Progenitor cell of endocrine pancreas (in vitro differentiated cells): ENCODE data around the gene TCERG1L. TPM values are rescaled to one million over a fixed set of nuclear protein-coding genes. Genes with fewer than 3 reads are reported as not detected.

ENCODE experiments used
- DNase-seq: peaks from one replicate; pipeline ENCODE4 v3.0.0; 2021; ENCODE audit warnings: low spot score; ENCODE audit not compliant: unreplicated experiment
- H3K27ac Mint-ChIP-seq: 2 replicates; pipeline ENCODE4 v1.8.0; 2021; ENCODE audit warnings: mild to moderate bottlenecking, moderate library complexity, mixed read lengths
- H3K27me3 Mint-ChIP-seq: 2 replicates; pipeline ENCODE4 v1.8.0; 2021; ENCODE audit warnings: mixed read lengths
- H3K36me3 Mint-ChIP-seq: 2 replicates; pipeline ENCODE4 v1.8.0; 2022; ENCODE audit warnings: mixed read lengths; ENCODE audit not compliant: insufficient read depth
- H3K4me1 Mint-ChIP-seq: 2 replicates; pipeline ENCODE4 v1.8.0; 2021; ENCODE audit warnings: low read depth, mixed read lengths
- H3K4me3 Mint-ChIP-seq: 2 replicates; pipeline ENCODE4 v1.8.0; 2021; ENCODE audit warnings: low read depth, mild to moderate bottlenecking, moderate library complexity, mixed read lengths
- H3K9me3 Mint-ChIP-seq: 2 replicates; pipeline ENCODE4 v1.8.0; 2021; ENCODE audit warnings: low read depth, mixed read lengths
- CTCF ChIP-seq: fragments of 200-600 bp; sonication (generic); IDR thresholded peaks from one replicate; pipeline ENCODE4 v1.5.0; 2021; ENCODE audit warnings: antibody characterized with exemption, mild to moderate bottlenecking; ENCODE audit not compliant: unreplicated experiment
- total RNA-seq: library from RNA; stranded (reverse); gene quantifications from 2 replicates; pipeline ENCODE4 v1.2.1, GENCODE V29; 2021

Gene TCERG1L
- total RNA-seq, 1 donor from 2014 or later = 0.53 TPM

GRCh38 chr10:131193923-131194322 lies 117.6 kb downstream of the TCERG1L start:
- Mint-ChIP-seq H3K9me3 (no peaks in the 10 kb centered on the region), H3K4me3 (no peak overlapping the region), H3K4me1 (no peaks in the 10 kb centered on the region), H3K27ac (no peak overlapping the region), H3K36me3 (no peaks in the 10 kb centered on the region), H3K27me3 (peaks cover 5% of the 10 kb centered on the region)
- TF ChIP-seq CTCF = no peak
- no peak for DNase-seq

- no peak for TF ChIP-seq CTCF
- Mint-ChIP-seq H3K9me3 (no peaks in the 10 kb centered on the region), H3K36me3 (no peaks in the 10 kb centered on the region), H3K4me1 (no peaks in the 10 kb centered on the region), H3K4me3 (no peak overlapping the region), H3K27me3 (peaks cover 4% of the 10 kb centered on the region), H3K27ac (no peak overlapping the region)
- DNase-seq = no peak
These were observed 123.0 kb downstream of the TCERG1L start for GRCh38 chr10:131188494-131188893.

GRCh38 chr10:131187926-131188325 lies 123.6 kb downstream of the TCERG1L start:
- H3K27me3 Mint-ChIP-seq = peaks cover 4% of the 10 kb centered on the region
- H3K4me1 Mint-ChIP-seq = no peaks in the 10 kb centered on the region
- H3K36me3 Mint-ChIP-seq = no peaks in the 10 kb centered on the region
- H3K27ac Mint-ChIP-seq = no peak overlapping the region
- DNase-seq = no peak
- H3K4me3 Mint-ChIP-seq = no peak overlapping the region
- no peak for TF ChIP-seq CTCF
- no peaks in the 10 kb centered on the region for H3K9me3 Mint-ChIP-seq

- Mint-ChIP-seq H3K27ac (no peak overlapping the region), H3K27me3 (peaks cover 4% of the 10 kb centered on the region), H3K4me3 (no peak overlapping the region), H3K36me3 (no peaks in the 10 kb centered on the region), H3K4me1 (no peaks in the 10 kb centered on the region), H3K9me3 (no peaks in the 10 kb centered on the region)
- no peak for DNase-seq
- TF ChIP-seq CTCF = no peak
These were observed 124.2 kb downstream of the TCERG1L start for GRCh38 chr10:131187274-131187673.

- Mint-ChIP-seq H3K9me3 (no peaks in the 10 kb centered on the region), H3K27ac (no peak overlapping the region), H3K4me3 (no peak overlapping the region), H3K4me1 (no peaks in the 10 kb centered on the region), H3K36me3 (no peaks in the 10 kb centered on the region), H3K27me3 (peaks cover 4% of the 10 kb centered on the region)
- TF ChIP-seq CTCF = no peak
- DNase-seq = no peak
These were observed 124.8 kb downstream of the TCERG1L start for GRCh38 chr10:131186547-131187253.
